Measurements from ENCODE around the gene BICDL1.

GRCh38 chr12:120056739-120057138, 67.7 kb downstream of the BICDL1 start:
- TF ChIP-seq RFX5 (IDR thresholded peaks at IDR 0.05; ENCODE audit: low read depth, low read length) (no peak), CTCF (conservative IDR thresholded peaks at IDR 0.05; ENCODE audit: low read depth, low read length) (no peak), POLR2A (IDR thresholded peaks at IDR 0.05; ENCODE audit: low read depth, low read length) (no peak), ELK1 (IDR thresholded peaks at IDR 0.05; ENCODE audit: borderline replicate concordance, low read depth, low read length) (no peak), MAFK (IDR thresholded peaks at IDR 0.05; ENCODE audit: low read depth, low read length) (no peak), RAD21 (IDR thresholded peaks at IDR 0.05; ENCODE audit: low read length) (no peak), BHLHE40 (IDR thresholded peaks at IDR 0.05; ENCODE audit: low read depth, low read length) (no peak), RCOR1 (IDR thresholded peaks at IDR 0.05; ENCODE audit: insufficient replicate concordance, low read length) (no peak), USF2 (IDR thresholded peaks at IDR 0.05; ENCODE audit: low read depth, low read length) (no peak), MXI1 (IDR thresholded peaks at IDR 0.05; ENCODE audit: borderline replicate concordance, low read depth, low read length) (no peak), NFE2L2 (IDR thresholded peaks at IDR 0.05; ENCODE audit: low read depth, low read length) (no peak), CEBPB (IDR thresholded peaks at IDR 0.05; ENCODE audit: low read depth, low read length) (no peak), CHD1 (IDR thresholded peaks at IDR 0.05; ENCODE audit: low read depth, low read length) (no peak), MAZ (IDR thresholded peaks at IDR 0.05; ENCODE audit: borderline replicate concordance, low read depth, low read length) (no peak)

Data from IMR-90 (cell line).